HepG2 (cell line): ENCODE measurements around the gene MAP2K3. TPM values are rescaled to one million over a fixed set of nuclear protein-coding genes. Genes with fewer than 3 reads are reported as not detected.

Experiments used
- ARID2 ChIP-seq: sonication (generic); formaldehyde crosslinking; IDR thresholded peaks from 2 replicates; pipeline ENCODE4 v1.8.1; 2022; ENCODE audit warnings: mild to moderate bottlenecking, missing genetic modification reagents, borderline replicate concordance
- CREB1 ChIP-seq, 2 experiments: fragments of 450-650 bp in 1 of 2; IDR thresholded peaks; 2 replicates each; pipeline ENCODE4 v1.6.1; 2016 to 2017; ENCODE audit warnings: control low read depth in 1 of 2, mild to moderate bottlenecking in 1 of 2, missing compliant biosample characterization in 1 of 2, missing genetic modification characterization in 1 of 2
- MAFK ChIP-seq, 2 experiments: IDR thresholded peaks in 1 of 2; conservative IDR thresholded peaks in 1 of 2; 2 replicates each; pipeline ENCODE4 v1.6.1; 2011; ENCODE audit warnings: improper control_type of control experiment in 2 of 2, low read length in 2 of 2
- SP1 ChIP-seq, 2 experiments: fragments of 450-650 bp in 1 of 2; sonication (generic) in 1 of 2; formaldehyde crosslinking in 1 of 2; IDR thresholded peaks; 2 replicates each; pipeline versions ENCODE4 v1.4.0 to v1.6.1; 2016 to 2020; ENCODE audit warnings: missing genetic modification reagents in 1 of 2
- U2AF2 ChIP-seq: fragments of 200-400 bp; formaldehyde crosslinking; IDR thresholded peaks from 2 replicates; pipeline ENCODE4 v1.6.1; 2017; ENCODE audit warnings: low read depth, mild to moderate bottlenecking, low read length
- ZNF207 ChIP-seq: fragments of 450-650 bp; IDR thresholded peaks from 2 replicates; pipeline ENCODE4 v1.6.1; 2016; ENCODE audit warnings: antibody characterized with exemption, borderline replicate concordance
- ZNF496 ChIP-seq: sonication (generic); formaldehyde crosslinking; IDR thresholded peaks from 2 replicates; pipeline ENCODE4 v1.8.1; 2023; ENCODE audit warnings: mild to moderate bottlenecking, moderate library complexity, missing genetic modification reagents; ENCODE audit not compliant: insufficient replicate concordance
- ZNF629 ChIP-seq: sonication (generic); formaldehyde crosslinking; conservative IDR thresholded peaks from 2 replicates; pipeline ENCODE4 v1.5.0; 2020; ENCODE audit warnings: missing genetic modification reagents
- ZNF720 ChIP-seq: sonication (generic); formaldehyde crosslinking; IDR thresholded peaks from 2 replicates; pipeline ENCODE4 v1.4.0; 2020; ENCODE audit warnings: missing genetic modification reagents
- ZNF768 ChIP-seq: sonication (generic); formaldehyde crosslinking; IDR thresholded peaks from 2 replicates; pipeline ENCODE4 v1.4.0; 2020; ENCODE audit warnings: missing genetic modification reagents
- polyA plus RNA-seq, 8 experiments: library from polyadenylated mRNA; depleted of rRNA in 3 of 8; stranded (reverse) in 7 of 8; unstranded in 1 of 8; fragments of >200 nt; fragmentation: Illumina TruSeq in 4 of 8; extraction: Trizol in 4 of 8; gene quantifications; 2 replicates each; pipeline versions ENCODE4 v1.2.1 to v1.2.3, GENCODE V29; 2011 to 2016; ENCODE audit warnings: low read depth in 4 of 8, missing spikeins in 1 of 8, mixed read lengths in 1 of 8; ENCODE audit not compliant: insufficient read depth in 1 of 8
- total RNA-seq, 5 experiments: library from RNA; depleted of rRNA; stranded (reverse); fragments of >200 nt; fragmentation: Illumina TruSeq; extraction: Trizol; gene quantifications; 2 replicates each; pipeline ENCODE4 v1.2.3, GENCODE V29; 2016; ENCODE audit warnings: low read depth in 1 of 5
- TF ChIP-seq, protein P1 (sequence below): sonication (generic); formaldehyde crosslinking; IDR thresholded peaks from 2 replicates; pipeline ENCODE4 v1.4.0; 2020; ENCODE audit warnings: missing genetic modification reagents
- TF ChIP-seq, protein P2 (sequence below): sonication (generic); formaldehyde crosslinking; IDR thresholded peaks from 2 replicates; pipeline ENCODE4 v1.5.0; 2020; ENCODE audit warnings: mild to moderate bottlenecking, missing genetic modification reagents
- TF ChIP-seq, protein P3 (sequence below): sonication (generic); formaldehyde crosslinking; IDR thresholded peaks from 2 replicates; pipeline ENCODE4 v1.4.0; 2020; ENCODE audit warnings: mild to moderate bottlenecking, missing genetic modification reagents, borderline replicate concordance
- TF ChIP-seq, protein P4 (sequence below): sonication (generic); formaldehyde crosslinking; IDR thresholded peaks from 2 replicates; pipeline ENCODE4 v1.8.1; 2022; ENCODE audit warnings: low read depth, mild to moderate bottlenecking, missing genetic modification reagents
- TF ChIP-seq, protein P5 (sequence below): sonication (generic); formaldehyde crosslinking; IDR thresholded peaks from 2 replicates; pipeline ENCODE4 v1.5.0; 2020; ENCODE audit warnings: missing genetic modification reagents
- TF ChIP-seq, protein P6 (sequence below): sonication (generic); formaldehyde crosslinking; IDR thresholded peaks from 2 replicates; pipeline ENCODE4 v1.5.0; 2020; ENCODE audit warnings: missing genetic modification reagents

MAP2K3 gene
- total and polyA plus RNA-seq, 2 of the 13 experiments (the other 11 are each of a cell fraction or from before 2014, with no cell fraction given) = 20.5 to 27.4 TPM

DNA sequence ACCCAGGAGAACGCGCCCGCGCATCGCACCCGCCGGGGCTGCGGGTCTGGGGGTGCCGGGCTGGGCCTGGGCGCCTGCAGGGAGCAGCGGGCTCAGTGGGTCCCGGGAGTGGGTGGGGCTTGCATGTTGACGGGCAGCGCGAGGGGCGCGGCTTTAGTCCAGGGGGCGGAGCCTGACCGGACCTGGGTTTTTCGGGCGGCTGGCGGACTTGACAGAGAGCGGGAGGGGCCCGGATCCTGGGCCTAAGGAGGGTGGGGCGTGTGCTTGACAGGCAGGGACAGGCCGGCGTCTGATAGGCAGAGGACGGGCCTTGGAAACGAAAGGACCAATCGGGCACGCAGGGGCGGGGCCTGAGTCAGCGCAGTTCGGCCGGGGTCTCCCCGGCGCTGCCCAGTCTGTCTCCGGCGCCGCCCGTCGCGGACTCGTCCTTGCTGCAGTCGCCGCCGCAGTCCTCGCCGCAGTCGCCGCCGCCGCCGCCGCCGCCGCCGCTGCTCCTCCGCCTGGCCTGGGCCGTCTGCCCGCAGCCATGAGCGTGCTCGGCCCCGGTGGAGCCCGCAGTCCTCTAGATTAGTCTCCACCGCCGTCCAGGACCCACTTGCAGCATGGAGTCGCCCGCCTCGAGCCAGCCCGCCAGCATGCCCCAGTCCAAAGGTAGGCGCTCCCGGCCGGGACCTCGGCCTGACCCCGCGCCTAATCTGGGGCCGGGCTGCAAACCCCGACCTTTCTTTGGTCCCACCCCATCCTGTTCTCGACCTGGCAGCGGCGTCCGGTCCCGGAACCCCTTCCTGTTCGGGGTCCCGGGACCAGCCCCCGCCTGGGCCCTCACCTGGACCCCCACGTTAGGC lies at the start of gene MAP2K3 (continued):
- TF ChIP-seq, protein P1, sequence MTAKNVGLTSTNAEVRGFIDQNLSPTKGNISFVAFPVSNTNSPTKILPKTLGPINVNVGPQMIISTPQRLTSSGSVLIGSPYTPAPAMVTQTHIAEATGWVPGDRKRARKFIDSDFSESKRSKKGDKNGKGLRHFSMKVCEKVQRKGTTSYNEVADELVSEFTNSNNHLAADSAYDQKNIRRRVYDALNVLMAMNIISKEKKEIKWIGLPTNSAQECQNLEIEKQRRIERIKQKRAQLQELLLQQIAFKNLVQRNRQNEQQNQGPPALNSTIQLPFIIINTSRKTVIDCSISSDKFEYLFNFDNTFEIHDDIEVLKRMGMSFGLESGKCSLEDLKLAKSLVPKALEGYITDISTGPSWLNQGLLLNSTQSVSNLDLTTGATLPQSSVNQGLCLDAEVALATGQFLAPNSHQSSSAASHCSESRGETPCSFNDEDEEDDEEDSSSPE (CRISPR knock-in tag) = no peak
- TF ChIP-seq, protein P2, sequence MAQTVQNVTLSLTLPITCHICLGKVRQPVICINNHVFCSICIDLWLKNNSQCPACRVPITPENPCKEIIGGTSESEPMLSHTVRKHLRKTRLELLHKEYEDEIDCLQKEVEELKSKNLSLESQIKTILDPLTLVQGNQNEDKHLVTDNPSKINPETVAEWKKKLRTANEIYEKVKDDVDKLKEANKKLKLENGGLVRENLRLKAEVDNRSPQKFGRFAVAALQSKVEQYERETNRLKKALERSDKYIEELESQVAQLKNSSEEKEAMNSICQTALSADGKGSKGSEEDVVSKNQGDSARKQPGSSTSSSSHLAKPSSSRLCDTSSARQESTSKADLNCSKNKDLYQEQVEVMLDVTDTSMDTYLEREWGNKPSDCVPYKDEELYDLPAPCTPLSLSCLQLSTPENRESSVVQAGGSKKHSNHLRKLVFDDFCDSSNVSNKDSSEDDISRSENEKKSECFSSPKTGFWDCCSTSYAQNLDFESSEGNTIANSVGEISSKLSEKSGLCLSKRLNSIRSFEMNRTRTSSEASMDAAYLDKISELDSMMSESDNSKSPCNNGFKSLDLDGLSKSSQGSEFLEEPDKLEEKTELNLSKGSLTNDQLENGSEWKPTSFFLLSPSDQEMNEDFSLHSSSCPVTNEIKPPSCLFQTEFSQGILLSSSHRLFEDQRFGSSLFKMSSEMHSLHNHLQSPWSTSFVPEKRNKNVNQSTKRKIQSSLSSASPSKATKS (CRISPR knock-in tag) = no peak
- no peak for TF ChIP-seq ZNF720 (CRISPR knock-in tag)
- TF ChIP-seq ARID2 = no peak
- peak; percentile 56; the same call in 1 of the 2 replicates for TF ChIP-seq CREB1 (IDR thresholded peaks at IDR 0.05)
- TF ChIP-seq CREB1 (CRISPR knock-in tag; IDR thresholded peaks at IDR 0.05) = no peak
- TF ChIP-seq, protein P3, sequence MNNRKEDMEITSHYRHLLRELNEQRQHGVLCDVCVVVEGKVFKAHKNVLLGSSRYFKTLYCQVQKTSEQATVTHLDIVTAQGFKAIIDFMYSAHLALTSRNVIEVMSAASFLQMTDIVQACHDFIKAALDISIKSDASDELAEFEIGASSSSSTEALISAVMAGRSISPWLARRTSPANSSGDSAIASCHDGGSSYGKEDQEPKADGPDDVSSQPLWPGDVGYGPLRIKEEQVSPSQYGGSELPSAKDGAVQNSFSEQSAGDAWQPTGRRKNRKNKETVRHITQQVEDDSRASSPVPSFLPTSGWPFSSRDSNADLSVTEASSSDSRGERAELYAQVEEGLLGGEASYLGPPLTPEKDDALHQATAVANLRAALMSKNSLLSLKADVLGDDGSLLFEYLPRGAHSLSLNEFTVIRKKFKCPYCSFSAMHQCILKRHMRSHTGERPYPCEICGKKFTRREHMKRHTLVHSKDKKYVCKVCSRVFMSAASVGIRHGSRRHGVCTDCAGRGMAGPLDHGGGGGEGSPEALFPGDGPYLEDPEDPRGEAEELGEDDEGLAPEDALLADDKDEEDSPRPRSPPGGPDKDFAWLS (CRISPR knock-in tag) = no peak
- no peak for TF ChIP-seq ZNF207
- TF ChIP-seq, protein P4, sequence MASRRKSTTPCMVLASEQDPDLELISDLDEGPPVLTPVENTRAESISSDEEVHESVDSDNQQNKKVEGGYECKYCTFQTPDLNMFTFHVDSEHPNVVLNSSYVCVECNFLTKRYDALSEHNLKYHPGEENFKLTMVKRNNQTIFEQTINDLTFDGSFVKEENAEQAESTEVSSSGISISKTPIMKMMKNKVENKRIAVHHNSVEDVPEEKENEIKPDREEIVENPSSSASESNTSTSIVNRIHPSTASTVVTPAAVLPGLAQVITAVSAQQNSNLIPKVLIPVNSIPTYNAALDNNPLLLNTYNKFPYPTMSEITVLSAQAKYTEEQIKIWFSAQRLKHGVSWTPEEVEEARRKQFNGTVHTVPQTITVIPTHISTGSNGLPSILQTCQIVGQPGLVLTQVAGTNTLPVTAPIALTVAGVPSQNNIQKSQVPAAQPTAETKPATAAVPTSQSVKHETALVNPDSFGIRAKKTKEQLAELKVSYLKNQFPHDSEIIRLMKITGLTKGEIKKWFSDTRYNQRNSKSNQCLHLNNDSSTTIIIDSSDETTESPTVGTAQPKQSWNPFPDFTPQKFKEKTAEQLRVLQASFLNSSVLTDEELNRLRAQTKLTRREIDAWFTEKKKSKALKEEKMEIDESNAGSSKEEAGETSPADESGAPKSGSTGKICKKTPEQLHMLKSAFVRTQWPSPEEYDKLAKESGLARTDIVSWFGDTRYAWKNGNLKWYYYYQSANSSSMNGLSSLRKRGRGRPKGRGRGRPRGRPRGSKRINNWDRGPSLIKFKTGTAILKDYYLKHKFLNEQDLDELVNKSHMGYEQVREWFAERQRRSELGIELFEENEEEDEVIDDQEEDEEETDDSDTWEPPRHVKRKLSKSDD = no peak
- TF ChIP-seq ZNF629 = no peak
- TF ChIP-seq U2AF2 = no peak
- no peak for TF ChIP-seq SP1 (IDR thresholded peaks at IDR 0.05)
- peak; percentile 83 for TF ChIP-seq SP1 (CRISPR knock-in tag; IDR thresholded peaks at IDR 0.05)
- TF ChIP-seq, protein P5, sequence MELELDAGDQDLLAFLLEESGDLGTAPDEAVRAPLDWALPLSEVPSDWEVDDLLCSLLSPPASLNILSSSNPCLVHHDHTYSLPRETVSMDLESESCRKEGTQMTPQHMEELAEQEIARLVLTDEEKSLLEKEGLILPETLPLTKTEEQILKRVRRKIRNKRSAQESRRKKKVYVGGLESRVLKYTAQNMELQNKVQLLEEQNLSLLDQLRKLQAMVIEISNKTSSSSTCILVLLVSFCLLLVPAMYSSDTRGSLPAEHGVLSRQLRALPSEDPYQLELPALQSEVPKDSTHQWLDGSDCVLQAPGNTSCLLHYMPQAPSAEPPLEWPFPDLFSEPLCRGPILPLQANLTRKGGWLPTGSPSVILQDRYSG (CRISPR knock-in tag) = no peak
- peak; percentile 1; the same call in 1 of the 2 replicates for TF ChIP-seq ZNF768 (CRISPR knock-in tag)
- TF ChIP-seq MAFK (conservative IDR thresholded peaks at IDR 0.05 in 1 of 2, IDR thresholded peaks at IDR 0.05 in 1 of 2; ENCODE audit: low read length in 2 of 2) = peak; percentile 44 to 48
- no peak for TF ChIP-seq ZNF496
- TF ChIP-seq, protein P6, sequence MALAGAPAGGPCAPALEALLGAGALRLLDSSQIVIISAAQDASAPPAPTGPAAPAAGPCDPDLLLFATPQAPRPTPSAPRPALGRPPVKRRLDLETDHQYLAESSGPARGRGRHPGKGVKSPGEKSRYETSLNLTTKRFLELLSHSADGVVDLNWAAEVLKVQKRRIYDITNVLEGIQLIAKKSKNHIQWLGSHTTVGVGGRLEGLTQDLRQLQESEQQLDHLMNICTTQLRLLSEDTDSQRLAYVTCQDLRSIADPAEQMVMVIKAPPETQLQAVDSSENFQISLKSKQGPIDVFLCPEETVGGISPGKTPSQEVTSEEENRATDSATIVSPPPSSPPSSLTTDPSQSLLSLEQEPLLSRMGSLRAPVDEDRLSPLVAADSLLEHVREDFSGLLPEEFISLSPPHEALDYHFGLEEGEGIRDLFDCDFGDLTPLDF (CRISPR knock-in tag) = 0 out of 2 replicates have a peak, but pooled peaks have one; percentile 15
